ENCODE results near the gene CELA3B. TPM values are rescaled to one million over a fixed set of nuclear protein-coding genes. Genes with fewer than 3 reads are reported as not detected.
A peak's percentile ranks its signal among the peaks of the same experiment; 100 is the strongest.

The CELA3B gene
- total and polyA plus RNA-seq, 2 of the 8 experiments (the other 6 are each of a cell fraction or from before 2014, with no cell fraction given) = not detected

GRCh38 chr1:21939650-21940374 is 37.0 kb upstream of the CELA3B start:
- Histone ChIP-seq H2BK120ac (replicated peaks; ENCODE audit: low read depth, low read length) (no peak overlapping the region), H3K79me1 (ENCODE audit: low read depth, low read length) (peaks cover 9% of the 10 kb centered on the region; the same call in 1 of the 2 replicates), H4K20me1 (replicated peaks in 1 of 2; ENCODE audit: control insufficient read depth in 1 of 2, insufficient read depth in 2 of 2, low read length in 2 of 2) (peaks cover 0 to 5% of the 10 kb centered on the region in 2 experiments), H3K9ac (replicated peaks in 1 of 4; ENCODE audit: extremely low read depth in 1 of 4, low read depth in 3 of 4, low read length in 3 of 4) (no peak overlapping the region), H3K18ac (ENCODE audit: extremely low read depth, low read length) (peak overlapping the region; percentile 24; the same call in 1 of the 2 replicates), H2AFZ (ENCODE audit: low read length) (no peak overlapping the region), H3K27ac (ENCODE audit: low read depth, low read length) (no peak overlapping the region), H3K4me2 (ENCODE audit: insufficient read depth in 1 of 2, low read depth in 2 of 2, low read length in 2 of 2) (no peak overlapping the region), H3K4ac (replicated peaks; ENCODE audit: insufficient read length, low read depth, low read length) (no peak overlapping the region), H3K36me3 (ENCODE audit: control insufficient read depth in 2 of 4, insufficient read depth in 4 of 4, low read length in 3 of 4) (no peaks in the 10 kb centered on the region), H4K5ac (ENCODE audit: insufficient read length, low read depth, low read length) (no peak overlapping the region), H2BK20ac (ENCODE audit: low read length) (no peak overlapping the region), H3K23me2 (ENCODE audit: low read depth, low read length) (peaks cover 11% of the 10 kb centered on the region), H3K79me2 (ENCODE audit: control insufficient read depth in 1 of 2, insufficient read depth in 2 of 2, low read length in 2 of 2) (peaks cover 6 to 15% of the 10 kb centered on the region in 2 experiments; a peak in 3 of 4 replicates), H2AK5ac (ENCODE audit: low read depth, low read length) (no peak overlapping the region), H2BK12ac (ENCODE audit: low read depth, low read length) (no peak overlapping the region), H4K91ac (replicated peaks; ENCODE audit: insufficient read length, low read length) (no peak overlapping the region), H4K8ac (ENCODE audit: extremely low read depth, insufficient read depth, low read length) (no peak overlapping the region), H2BK15ac (ENCODE audit: low read length) (0 out of 2 replicates have a peak overlapping the region, but pooled peaks have one; percentile 8), H3K4me1 (replicated peaks in 1 of 4; ENCODE audit: control insufficient read depth in 3 of 4, insufficient read depth in 4 of 4, low read length in 3 of 4) (peaks cover 5 to 37% (median 24%) of the 10 kb centered on the region in 4 experiments), H3K27me3 (replicated peaks in 1 of 4; ENCODE audit: control insufficient read depth in 3 of 4, extremely low read depth in 1 of 4, insufficient read depth in 3 of 4, low read length in 3 of 4) (peaks cover 0 to 2% (median 0%) of the 10 kb centered on the region in 4 experiments; a peak in 2 of 7 replicates), H3K14ac (ENCODE audit: insufficient read length) (no peak overlapping the region), H3K9me3 (ENCODE audit: insufficient read depth in 2 of 2, low read depth in 1 of 2, low read length in 1 of 2) (no peaks in the 10 kb centered on the region), H3K23ac (ENCODE audit: insufficient read length) (no peak overlapping the region), H3K56ac (replicated peaks; ENCODE audit: insufficient read length, low read depth, low read length) (no peak overlapping the region), H3K4me3 (ENCODE audit: extremely low read depth in 1 of 4, insufficient read depth in 2 of 4, low read depth in 3 of 4, low read length in 4 of 4) (no peak overlapping the region), H2BK5ac (ENCODE audit: low read depth, low read length) (no peak overlapping the region)
- CTCF ChIA-PET (ENCODE audit: partially characterized antibody) = interaction anchor here (0.9 to 2.3 kb wide), 6 partner anchors 10 to 30 kb away, joined by 3 to 8 read pairs (median 4); no protein-coding TSS in a partner anchor
- no peak for DNase-seq (ENCODE audit: low read depth in 1 of 2, low spot score in 2 of 2)
- POLR2A ChIA-PET (ENCODE audit: partially characterized antibody) = interaction anchor here (0.8 to 1.5 kb wide), 3 partner anchors 22 to 29 kb away, joined by 3 to 6 read pairs (median 4); no protein-coding TSS in a partner anchor
- no peak for FAIRE-seq
- WGBS, 2 experiments (ENCODE audit: extremely low coverage in 1 of 2, insufficient coverage in 1 of 2, insufficient read length in 1 of 2, insufficient replicate concordance in 2 of 2, low coverage in 1 of 2, low lambda C conversion rate in 2 of 2, missing lambda C conversion rate in 1 of 2) = 88% methylated on average over 9 of the region's 9 CpGs; no CpG with 5 or more reads in 1 of the 2 experiments
- TF ChIP-seq MAFK (IDR thresholded peaks at IDR 0.05; ENCODE audit: low read depth, low read length) (no peak), EZH2 (IDR thresholded peaks at IDR 0.05; ENCODE audit: low read depth, low read length, severe bottlenecking) (no peak), PHF8 (conservative IDR thresholded peaks at IDR 0.05; ENCODE audit: low read depth, low read length) (no peak), ASH2L (IDR thresholded peaks at IDR 0.05; ENCODE audit: low read length) (no peak), GTF2F1 (IDR thresholded peaks at IDR 0.05; ENCODE audit: borderline replicate concordance, low read depth, low read length) (no peak), SAP30 (IDR thresholded peaks at IDR 0.05; ENCODE audit: insufficient read depth, insufficient replicate concordance, low read length) (no peak), TEAD4 (IDR thresholded peaks at IDR 0.05; ENCODE audit: low read depth, low read length) (no peak), USF2 (IDR thresholded peaks at IDR 0.05; ENCODE audit: low read length) (no peak), NANOG (IDR thresholded peaks at IDR 0.05; ENCODE audit: insufficient read depth, low read depth, low read length, poor library complexity, severe bottlenecking) (no peak), YY1 (IDR thresholded peaks at IDR 0.05; ENCODE audit: low read depth, low read length) (no peak)

All from H1 (cell line).